Measurements from ENCODE around the gene TRERF1.

- no peak for TF ChIP-seq CTCF (IDR thresholded peaks at IDR 0.05)
- TF ChIP-seq POLR2A (IDR thresholded peaks at IDR 0.05) = no peak
Measured at GRCh38 chr6:42417641-42418112, 34.0 kb downstream of the TRERF1 start.
